HepG2 (cell line): ENCODE results near the gene DDOST. TPM values are rescaled to one million over a fixed set of nuclear protein-coding genes. Genes with fewer than 3 reads are reported as not detected.
A peak's percentile ranks its signal among the peaks of the same experiment; 100 is the strongest.

Source experiments
- ATM ChIP-seq: fragments of 450-650 bp; IDR thresholded peaks from 2 replicates; pipeline ENCODE4 v1.7.1; 2017; ENCODE audit warnings: mild to moderate bottlenecking, borderline replicate concordance
- HNRNPH1 ChIP-seq: fragments of 200-400 bp; formaldehyde crosslinking; optimal IDR thresholded peaks from 2 replicates; pipeline ENCODE3; 2017; ENCODE audit warnings: mild to moderate bottlenecking, low read depth, low read length
- HOXD1 ChIP-seq: sonication (generic); formaldehyde crosslinking; IDR thresholded peaks from 2 replicates; pipeline ENCODE4 v1.5.0; 2020; ENCODE audit warnings: missing genetic modification reagents
- IRF2 ChIP-seq: IDR thresholded peaks from 2 replicates; pipeline ENCODE4 v1.6.1; 2018; ENCODE audit warnings: missing genetic modification reagents, missing compliant biosample characterization
- KDM4B ChIP-seq: sonication (generic); formaldehyde crosslinking; IDR thresholded peaks from 2 replicates; pipeline ENCODE4 v1.4.0; 2020; ENCODE audit warnings: missing genetic modification reagents
- SCMH1 ChIP-seq: sonication (generic); formaldehyde crosslinking; IDR thresholded peaks from 2 replicates; pipeline ENCODE4 v1.9.0; 2021; ENCODE audit warnings: missing genetic modification reagents, mild to moderate bottlenecking, borderline replicate concordance
- U2AF1 ChIP-seq: fragments of 200-400 bp; formaldehyde crosslinking; optimal IDR thresholded peaks from 2 replicates; pipeline ENCODE3; 2017; ENCODE audit warnings: mild to moderate bottlenecking, low read depth, low read length
- ZBTB8A ChIP-seq: sonication (generic); formaldehyde crosslinking; IDR thresholded peaks from 2 replicates; pipeline ENCODE4 v1.4.0; 2020; ENCODE audit warnings: mild to moderate bottlenecking, low read depth, missing genetic modification reagents, borderline replicate concordance
- ZNF224 ChIP-seq: sonication (generic); formaldehyde crosslinking; IDR thresholded peaks from 2 replicates; pipeline ENCODE4 v1.5.0; 2020; ENCODE audit warnings: mild to moderate bottlenecking, missing genetic modification reagents
- ZNF30 ChIP-seq: sonication (generic); formaldehyde crosslinking; IDR thresholded peaks from 2 replicates; pipeline ENCODE4 v1.5.0; 2020; ENCODE audit warnings: mild to moderate bottlenecking, missing genetic modification reagents
- ZNF34 ChIP-seq: sonication (generic); formaldehyde crosslinking; IDR thresholded peaks from 2 replicates; pipeline ENCODE4 v1.4.0; 2020; ENCODE audit warnings: mild to moderate bottlenecking, missing genetic modification reagents, borderline replicate concordance
- ZNF562 ChIP-seq: sonication (generic); formaldehyde crosslinking; IDR thresholded peaks from 2 replicates; pipeline ENCODE4 v1.8.0; 2022; ENCODE audit warnings: missing genetic modification reagents, borderline replicate concordance
- ZNF563 ChIP-seq: sonication (generic); formaldehyde crosslinking; IDR thresholded peaks from 2 replicates; pipeline ENCODE4 v1.8.0; 2022; ENCODE audit warnings: mild to moderate bottlenecking, moderate library complexity, missing genetic modification reagents
- ZNF607 ChIP-seq: sonication (generic); formaldehyde crosslinking; IDR thresholded peaks from 2 replicates; pipeline ENCODE4 v1.5.1; 2020; ENCODE audit warnings: missing genetic modification reagents, mild to moderate bottlenecking, borderline replicate concordance
- ZNF737 ChIP-seq: sonication (generic); formaldehyde crosslinking; IDR thresholded peaks from 2 replicates; pipeline ENCODE4 v1.5.0; 2020; ENCODE audit warnings: missing genetic modification reagents, mild to moderate bottlenecking, borderline replicate concordance
- ZNF749 ChIP-seq: sonication (generic); formaldehyde crosslinking; IDR thresholded peaks from 2 replicates; pipeline ENCODE4 v1.8.0; 2022; ENCODE audit warnings: mild to moderate bottlenecking, missing genetic modification reagents, moderate library complexity, borderline replicate concordance
- ZNF75D ChIP-seq: sonication (generic); formaldehyde crosslinking; IDR thresholded peaks from 2 replicates; pipeline ENCODE4 v1.8.1; 2023; ENCODE audit warnings: missing genetic modification reagents, mild to moderate bottlenecking, borderline replicate concordance
- ZSCAN12 ChIP-seq: sonication (generic); formaldehyde crosslinking; IDR thresholded peaks from 2 replicates; pipeline ENCODE4 v1.9.0; 2021; ENCODE audit warnings: mild to moderate bottlenecking, missing genetic modification reagents
- polyA plus RNA-seq, 8 experiments: library from polyadenylated mRNA; depleted of rRNA in 3 of 8; stranded (reverse) in 7 of 8; unstranded in 1 of 8; fragments of >200 nt; fragmentation: Illumina TruSeq in 4 of 8; extraction: Trizol in 4 of 8; gene quantifications; 2 replicates each; pipeline versions ENCODE4 v1.2.1 to v1.2.3, GENCODE V29; 2011 to 2016; ENCODE audit warnings: low read depth in 4 of 8, missing spikeins in 1 of 8, mixed read lengths in 1 of 8; ENCODE audit not compliant: insufficient read depth in 1 of 8
- total RNA-seq, 5 experiments: library from RNA; depleted of rRNA; stranded (reverse); fragments of >200 nt; fragmentation: Illumina TruSeq; extraction: Trizol; gene quantifications; 2 replicates each; pipeline ENCODE4 v1.2.3, GENCODE V29; 2016; ENCODE audit warnings: low read depth in 1 of 5
- TF ChIP-seq, protein P1 (sequence below): sonication (generic); formaldehyde crosslinking; IDR thresholded peaks from 2 replicates; pipeline ENCODE4 v1.8.1; 2022; ENCODE audit warnings: mild to moderate bottlenecking, missing genetic modification reagents
- TF ChIP-seq, protein P2 (sequence below): sonication (generic); formaldehyde crosslinking; IDR thresholded peaks from 2 replicates; pipeline ENCODE4 v1.5.1; 2020; ENCODE audit warnings: mild to moderate bottlenecking, missing genetic modification reagents, borderline replicate concordance
- TF ChIP-seq, protein P3 (sequence below): sonication (generic); formaldehyde crosslinking; IDR thresholded peaks from 2 replicates; pipeline ENCODE4 v1.4.0; 2020; ENCODE audit warnings: mild to moderate bottlenecking, missing genetic modification reagents, borderline replicate concordance

DDOST gene
- total and polyA plus RNA-seq, 2 of the 13 experiments (the other 11 are each of a cell fraction or from before 2014, with no cell fraction given), result 335 to 494 TPM

DNA sequence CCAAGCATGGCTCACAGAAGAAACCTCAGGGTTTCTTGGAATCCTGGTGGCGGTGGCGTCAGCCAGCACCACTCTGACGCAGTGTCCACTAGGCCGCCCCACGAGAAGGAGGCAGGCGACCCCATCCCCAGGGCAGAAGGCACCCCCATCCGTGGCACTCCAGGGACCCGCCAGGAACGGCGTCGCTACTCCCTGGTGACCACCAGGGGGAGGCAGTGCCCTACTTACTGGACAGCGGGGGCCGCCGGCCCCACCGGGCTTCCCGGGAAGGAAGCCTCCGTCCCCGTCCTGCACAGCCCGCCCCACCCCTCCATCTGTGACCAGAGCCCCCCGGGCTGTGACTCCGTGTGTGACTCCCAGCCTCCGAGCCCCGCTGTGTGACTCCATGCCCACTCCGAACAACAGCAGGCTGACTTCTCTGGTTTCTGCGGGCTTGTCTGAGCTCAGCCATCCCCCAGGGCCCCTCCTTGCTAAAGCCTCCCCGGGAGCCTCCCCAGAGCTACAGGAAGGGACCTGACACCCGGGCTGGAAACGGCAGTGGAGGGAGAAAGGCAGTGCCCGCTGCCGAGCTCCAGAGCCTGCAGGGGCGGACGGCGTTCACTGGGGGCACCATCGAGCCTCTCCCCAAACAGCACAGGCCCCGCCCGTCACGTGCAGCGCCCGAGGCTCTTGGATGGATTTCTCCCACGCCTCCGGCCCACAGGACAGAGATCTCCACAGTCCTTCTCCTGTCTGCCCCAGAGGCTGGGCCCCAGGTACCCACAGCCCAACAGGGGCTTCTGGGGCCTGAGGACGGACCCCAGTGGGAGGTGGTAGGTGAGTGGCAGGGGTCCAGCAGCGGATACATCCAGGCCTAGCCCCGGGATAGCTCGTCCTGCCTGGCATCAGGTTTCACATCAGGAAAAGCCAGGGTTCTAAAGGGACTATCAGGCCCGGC lies 35.5 kb upstream of the DDOST start (continued):
- TF ChIP-seq ZNF224 (no peak), ATM (no peak), HOXD1 (CRISPR knock-in tag) (0 out of 2 replicates have a peak, but pooled peaks have one; percentile 19), HNRNPH1 (no peak), U2AF1 (no peak), SCMH1 (CRISPR knock-in tag) (no peak), KDM4B (no peak), ZNF30 (no peak), ZNF737 (CRISPR knock-in tag) (no peak), ZSCAN12 (CRISPR knock-in tag) (no peak), ZNF34 (CRISPR knock-in tag) (no peak), ZNF562 (CRISPR knock-in tag) (no peak), ZNF563 (CRISPR knock-in tag) (no peak), ZNF607 (CRISPR knock-in tag) (no peak), ZBTB8A (CRISPR knock-in tag) (no peak), ZNF749 (CRISPR knock-in tag) (peak; percentile 50; the same call in 1 of the 2 replicates), ZNF75D (no peak), IRF2 (no peak)
- TF ChIP-seq, protein P1, sequence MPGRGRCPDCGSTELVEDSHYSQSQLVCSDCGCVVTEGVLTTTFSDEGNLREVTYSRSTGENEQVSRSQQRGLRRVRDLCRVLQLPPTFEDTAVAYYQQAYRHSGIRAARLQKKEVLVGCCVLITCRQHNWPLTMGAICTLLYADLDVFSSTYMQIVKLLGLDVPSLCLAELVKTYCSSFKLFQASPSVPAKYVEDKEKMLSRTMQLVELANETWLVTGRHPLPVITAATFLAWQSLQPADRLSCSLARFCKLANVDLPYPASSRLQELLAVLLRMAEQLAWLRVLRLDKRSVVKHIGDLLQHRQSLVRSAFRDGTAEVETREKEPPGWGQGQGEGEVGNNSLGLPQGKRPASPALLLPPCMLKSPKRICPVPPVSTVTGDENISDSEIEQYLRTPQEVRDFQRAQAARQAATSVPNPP (CRISPR knock-in tag), result no peak
- TF ChIP-seq, protein P2, sequence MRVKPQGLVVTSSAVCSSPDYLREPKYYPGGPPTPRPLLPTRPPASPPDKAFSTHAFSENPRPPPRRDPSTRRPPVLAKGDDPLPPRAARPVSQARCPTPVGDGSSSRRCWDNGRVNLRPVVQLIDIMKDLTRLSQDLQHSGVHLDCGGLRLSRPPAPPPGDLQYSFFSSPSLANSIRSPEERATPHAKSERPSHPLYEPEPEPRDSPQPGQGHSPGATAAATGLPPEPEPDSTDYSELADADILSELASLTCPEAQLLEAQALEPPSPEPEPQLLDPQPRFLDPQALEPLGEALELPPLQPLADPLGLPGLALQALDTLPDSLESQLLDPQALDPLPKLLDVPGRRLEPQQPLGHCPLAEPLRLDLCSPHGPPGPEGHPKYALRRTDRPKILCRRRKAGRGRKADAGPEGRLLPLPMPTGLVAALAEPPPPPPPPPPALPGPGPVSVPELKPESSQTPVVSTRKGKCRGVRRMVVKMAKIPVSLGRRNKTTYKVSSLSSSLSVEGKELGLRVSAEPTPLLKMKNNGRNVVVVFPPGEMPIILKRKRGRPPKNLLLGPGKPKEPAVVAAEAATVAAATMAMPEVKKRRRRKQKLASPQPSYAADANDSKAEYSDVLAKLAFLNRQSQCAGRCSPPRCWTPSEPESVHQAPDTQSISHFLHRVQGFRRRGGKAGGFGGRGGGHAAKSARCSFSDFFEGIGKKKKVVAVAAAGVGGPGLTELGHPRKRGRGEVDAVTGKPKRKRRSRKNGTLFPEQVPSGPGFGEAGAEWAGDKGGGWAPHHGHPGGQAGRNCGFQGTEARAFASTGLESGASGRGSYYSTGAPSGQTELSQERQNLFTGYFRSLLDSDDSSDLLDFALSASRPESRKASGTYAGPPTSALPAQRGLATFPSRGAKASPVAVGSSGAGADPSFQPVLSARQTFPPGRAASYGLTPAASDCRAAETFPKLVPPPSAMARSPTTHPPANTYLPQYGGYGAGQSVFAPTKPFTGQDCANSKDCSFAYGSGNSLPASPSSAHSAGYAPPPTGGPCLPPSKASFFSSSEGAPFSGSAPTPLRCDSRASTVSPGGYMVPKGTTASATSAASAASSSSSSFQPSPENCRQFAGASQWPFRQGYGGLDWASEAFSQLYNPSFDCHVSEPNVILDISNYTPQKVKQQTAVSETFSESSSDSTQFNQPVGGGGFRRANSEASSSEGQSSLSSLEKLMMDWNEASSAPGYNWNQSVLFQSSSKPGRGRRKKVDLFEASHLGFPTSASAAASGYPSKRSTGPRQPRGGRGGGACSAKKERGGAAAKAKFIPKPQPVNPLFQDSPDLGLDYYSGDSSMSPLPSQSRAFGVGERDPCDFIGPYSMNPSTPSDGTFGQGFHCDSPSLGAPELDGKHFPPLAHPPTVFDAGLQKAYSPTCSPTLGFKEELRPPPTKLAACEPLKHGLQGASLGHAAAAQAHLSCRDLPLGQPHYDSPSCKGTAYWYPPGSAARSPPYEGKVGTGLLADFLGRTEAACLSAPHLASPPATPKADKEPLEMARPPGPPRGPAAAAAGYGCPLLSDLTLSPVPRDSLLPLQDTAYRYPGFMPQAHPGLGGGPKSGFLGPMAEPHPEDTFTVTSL (CRISPR knock-in tag), result no peak
- TF ChIP-seq, protein P3, sequence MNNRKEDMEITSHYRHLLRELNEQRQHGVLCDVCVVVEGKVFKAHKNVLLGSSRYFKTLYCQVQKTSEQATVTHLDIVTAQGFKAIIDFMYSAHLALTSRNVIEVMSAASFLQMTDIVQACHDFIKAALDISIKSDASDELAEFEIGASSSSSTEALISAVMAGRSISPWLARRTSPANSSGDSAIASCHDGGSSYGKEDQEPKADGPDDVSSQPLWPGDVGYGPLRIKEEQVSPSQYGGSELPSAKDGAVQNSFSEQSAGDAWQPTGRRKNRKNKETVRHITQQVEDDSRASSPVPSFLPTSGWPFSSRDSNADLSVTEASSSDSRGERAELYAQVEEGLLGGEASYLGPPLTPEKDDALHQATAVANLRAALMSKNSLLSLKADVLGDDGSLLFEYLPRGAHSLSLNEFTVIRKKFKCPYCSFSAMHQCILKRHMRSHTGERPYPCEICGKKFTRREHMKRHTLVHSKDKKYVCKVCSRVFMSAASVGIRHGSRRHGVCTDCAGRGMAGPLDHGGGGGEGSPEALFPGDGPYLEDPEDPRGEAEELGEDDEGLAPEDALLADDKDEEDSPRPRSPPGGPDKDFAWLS (CRISPR knock-in tag), result no peak
